Activated T-cell treated with anti-CD3 and anti-CD28 coated beads, Interleukin-2, amount 50 U/mL, for 72 hours (primary cell): ENCODE results near the gene RFC2. TPM values are rescaled to one million over a fixed set of nuclear protein-coding genes. Genes with fewer than 3 reads are reported as not detected.
"Not testable (repeated sequence)": the region's sequence is repeated elsewhere in the genome, so short reads cannot be mapped to it uniquely, and the experiment has no call there.

Experiments used
- ATAC-seq, 2 donors: fragments of 150-1000 bp; cut with Tn5 transposase; replicated peaks in 1 of 2; 2 replicates each; pipeline ENCODE4 v1.10.0; 2021; ENCODE audit warnings: moderate library complexity in 2 of 2, mild to moderate bottlenecking in 1 of 2
- DNase-seq, 2 donors: peaks; one replicate each; pipeline ENCODE4 v3.0.0; 2021 to 2022; ENCODE audit warnings: mixed read lengths in 1 of 2
- H3K27ac Mint-ChIP-seq: one replicate; pipeline ENCODE4 v1.8.0; 2022; ENCODE audit warnings: mild to moderate bottlenecking, moderate library complexity, mixed read lengths
- H3K27me3 Mint-ChIP-seq: one replicate; pipeline ENCODE4 v1.8.0; 2022; ENCODE audit warnings: low read depth, mixed read lengths
- H3K36me3 Mint-ChIP-seq, 2 donors: one replicate each; pipeline ENCODE4 v1.8.0; 2022; ENCODE audit warnings: mixed read lengths in 2 of 2, mild to moderate bottlenecking in 1 of 2; ENCODE audit not compliant: insufficient read depth in 2 of 2
- H3K4me1 Mint-ChIP-seq: one replicate; pipeline ENCODE4 v1.8.0; 2022; ENCODE audit warnings: low read depth, mixed read lengths
- H3K4me3 Mint-ChIP-seq, 2 donors: one replicate each; pipeline ENCODE4 v1.8.0; 2022; ENCODE audit warnings: mild to moderate bottlenecking in 2 of 2, mixed read lengths in 2 of 2, moderate library complexity in 2 of 2
- H3K9me3 Mint-ChIP-seq, 2 donors: one replicate each; pipeline ENCODE4 v1.8.0; 2022; ENCODE audit warnings: mixed read lengths in 2 of 2
- total RNA-seq, 2 donors: library from RNA; stranded (reverse); gene quantifications; one replicate each; pipeline ENCODE4 v1.2.3, GENCODE V29; 2022

RFC2 gene
- total RNA-seq, 2 donors from 2014 or later: 62.9 to 95.3 TPM

GRCh38 chr7:74216361-74216761 lies 37.8 kb downstream of the RFC2 start:
- no peaks in the 10 kb centered on the region for H3K36me3 Mint-ChIP-seq
- H3K4me1 Mint-ChIP-seq: peaks cover 19% of the 10 kb centered on the region
- ATAC-seq: no peak
- no peaks in the 10 kb centered on the region for H3K9me3 Mint-ChIP-seq
- no peak overlapping the region for H3K27ac Mint-ChIP-seq
- DNase-seq: no peak
- no peak overlapping the region for H3K4me3 Mint-ChIP-seq
- no peaks in the 10 kb centered on the region for H3K27me3 Mint-ChIP-seq

GRCh38 chr7:74215921-74216320 lies 38.3 kb downstream of the RFC2 start:
- Mint-ChIP-seq H3K36me3 (no peaks in the 10 kb centered on the region), H3K4me3 (no peak overlapping the region), H3K4me1 (peaks cover 19% of the 10 kb centered on the region), H3K9me3 (no peaks in the 10 kb centered on the region), H3K27me3 (no peaks in the 10 kb centered on the region), H3K27ac (no peak overlapping the region)
- DNase-seq (no peak), ATAC-seq (no peak)

GRCh38 chr7:74214816-74215630 lies 39.2 kb downstream of the RFC2 start:
- Mint-ChIP-seq H3K27ac (no peak overlapping the region), H3K4me3 (no peak overlapping the region), H3K27me3 (no peaks in the 10 kb centered on the region), H3K4me1 (peaks cover 19% of the 10 kb centered on the region), H3K36me3 (no peaks in the 10 kb centered on the region), H3K9me3 (no peaks in the 10 kb centered on the region)
- no peak for DNase-seq
- peak in 1 of 2 donors; percentile 39 for ATAC-seq

GRCh38 chr7:74212661-74213060 lies 41.5 kb downstream of the RFC2 start:
- Mint-ChIP-seq H3K27ac (no peak overlapping the region), H3K4me3 (no peak overlapping the region), H3K36me3 (no peaks in the 10 kb centered on the region), H3K27me3 (peaks cover 6% of the 10 kb centered on the region), H3K4me1 (peaks cover 19% of the 10 kb centered on the region), H3K9me3 (no peaks in the 10 kb centered on the region)
- DNase-seq (no peak), ATAC-seq (no peak)

- H3K4me3 Mint-ChIP-seq, ATAC-seq, H3K27ac Mint-ChIP-seq, H3K36me3 Mint-ChIP-seq, H3K9me3 Mint-ChIP-seq, H3K27me3 Mint-ChIP-seq, DNase-seq: not testable (repeated sequence)
- peaks cover 26% of the 10 kb centered on the region for H3K4me1 Mint-ChIP-seq
These were observed 46.0 kb downstream of the RFC2 start for GRCh38 chr7:74208241-74208640.

GRCh38 chr7:74207586-74207985 lies 46.6 kb downstream of the RFC2 start:
- H3K4me1 Mint-ChIP-seq: peaks cover 26% of the 10 kb centered on the region
- DNase-seq (no peak), ATAC-seq (no peak)
- peaks cover 6% of the 10 kb centered on the region for H3K27me3 Mint-ChIP-seq
- no peak overlapping the region for H3K27ac Mint-ChIP-seq
- H3K4me3 Mint-ChIP-seq: no peak overlapping the region
- H3K36me3 Mint-ChIP-seq: no peaks in the 10 kb centered on the region
- H3K9me3 Mint-ChIP-seq: no peaks in the 10 kb centered on the region

GRCh38 chr7:74206589-74207120 lies 47.5 kb downstream of the RFC2 start:
- Mint-ChIP-seq H3K27ac (peak overlapping the region; percentile 84), H3K9me3 (no peaks in the 10 kb centered on the region)
- peak; percentile 83 to 87 for DNase-seq

GRCh38 chr7:74206052-74206451 lies 48.1 kb downstream of the RFC2 start:
- H3K36me3 Mint-ChIP-seq, H3K4me3 Mint-ChIP-seq, H3K9me3 Mint-ChIP-seq, ATAC-seq, H3K27me3 Mint-ChIP-seq, DNase-seq: not testable (repeated sequence)
- H3K4me1 Mint-ChIP-seq: peaks cover 26% of the 10 kb centered on the region
- H3K27ac Mint-ChIP-seq: peak overlapping the region; percentile 38

More at GRCh38 chr7:74206589-74207120, 47.5 kb downstream of the RFC2 start:
- Mint-ChIP-seq H3K27me3 (peaks cover 6% of the 10 kb centered on the region), H3K4me1 (peaks cover 26% of the 10 kb centered on the region), H3K4me3 (peak overlapping the region; percentile 54 to 67), H3K36me3 (no peaks in the 10 kb centered on the region)
- peak; percentile 64 to 69 for ATAC-seq

GRCh38 chr7:74203956-74204618 lies 50.1 kb downstream of the RFC2 start:
- H3K36me3 Mint-ChIP-seq: no peaks in the 10 kb centered on the region
- H3K4me3 Mint-ChIP-seq: no peak overlapping the region
- no peak overlapping the region for H3K27ac Mint-ChIP-seq
- ATAC-seq (no peak), DNase-seq (no peak)
- no peaks in the 10 kb centered on the region for H3K9me3 Mint-ChIP-seq
- H3K4me1 Mint-ChIP-seq: peaks cover 19% of the 10 kb centered on the region
- H3K27me3 Mint-ChIP-seq: peaks cover 6% of the 10 kb centered on the region

GRCh38 chr7:74202841-74203556 lies 51.2 kb downstream of the RFC2 start:
- H3K36me3 Mint-ChIP-seq: no peaks in the 10 kb centered on the region
- DNase-seq (no peak), ATAC-seq (no peak)
- H3K4me1 Mint-ChIP-seq: peaks cover 18% of the 10 kb centered on the region
- no peaks in the 10 kb centered on the region for H3K9me3 Mint-ChIP-seq
- no peak overlapping the region for H3K4me3 Mint-ChIP-seq
- peak overlapping the region; percentile 28 for H3K27ac Mint-ChIP-seq
- H3K27me3 Mint-ChIP-seq: no peaks in the 10 kb centered on the region

GRCh38 chr7:74199551-74200355 lies 54.4 kb downstream of the RFC2 start:
- ATAC-seq (no peak), DNase-seq (no peak)
- Mint-ChIP-seq H3K4me1 (peaks cover 2% of the 10 kb centered on the region), H3K36me3 (peaks cover 2 to 9% of the 10 kb centered on the region in 2 donors), H3K27ac (peak overlapping the region; percentile 42), H3K27me3 (no peaks in the 10 kb centered on the region), H3K4me3 (no peak overlapping the region), H3K9me3 (no peaks in the 10 kb centered on the region)

- Mint-ChIP-seq H3K4me1 (peaks cover 9% of the 10 kb centered on the region), H3K36me3 (peaks cover 4 to 17% of the 10 kb centered on the region in 2 donors), H3K27me3 (no peaks in the 10 kb centered on the region), H3K4me3 (no peak overlapping the region), H3K9me3 (no peaks in the 10 kb centered on the region), H3K27ac (peak overlapping the region; percentile 2)
- DNase-seq (no peak), ATAC-seq (peak in 1 of 2 donors; percentile 16)
These were observed 56.6 kb downstream of the RFC2 start for GRCh38 chr7:74197449-74198124.
